ENCODE data around the gene PLEKHM1.
"Not testable (repeated sequence)": the region's sequence is repeated elsewhere in the genome, so short reads cannot be mapped to it uniquely, and the experiment has no call there.

The PLEKHM1 gene

DNA sequence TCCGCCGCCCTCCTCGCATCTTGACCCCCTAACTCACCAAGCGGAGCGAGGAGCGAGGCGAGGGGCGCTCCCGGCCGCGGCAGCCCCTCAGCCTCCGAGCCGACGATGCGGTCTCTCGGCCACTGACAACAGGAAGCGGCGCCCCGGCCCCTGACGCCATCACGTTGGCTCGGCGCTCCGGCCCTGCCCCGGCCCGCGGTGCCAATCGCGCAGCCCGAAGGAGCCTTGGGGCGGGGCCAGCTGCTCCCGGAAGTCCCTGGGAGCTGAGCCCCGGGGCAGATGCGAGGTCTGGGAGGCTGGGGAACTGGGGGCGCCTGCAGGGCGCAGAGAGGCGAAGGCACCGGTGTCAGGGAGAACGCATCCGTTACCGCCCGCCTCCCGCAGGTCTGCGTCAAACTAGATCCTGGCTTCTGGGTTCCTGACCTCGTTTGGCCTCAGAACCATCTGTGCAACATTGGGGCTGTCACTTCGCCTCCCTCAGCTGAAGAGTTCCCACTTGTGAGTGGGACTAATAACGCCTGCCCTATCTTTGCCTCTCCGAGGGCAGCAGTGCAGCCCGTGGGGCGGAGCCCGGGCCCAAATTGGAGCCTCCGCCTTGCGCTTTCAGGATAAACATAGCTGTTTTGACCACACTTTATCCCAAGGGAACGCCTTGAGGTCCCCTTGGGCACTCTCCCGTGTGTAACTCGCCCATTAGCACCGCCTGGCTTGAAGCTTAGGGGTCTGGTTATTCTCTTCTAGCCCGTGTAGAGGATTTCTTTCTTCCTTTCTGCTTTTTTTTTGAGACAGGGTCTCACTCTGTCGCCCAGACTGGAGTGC, at the start of gene PLEKHM1:
PLEKHM1 (minus strand) TSS at position 107 of the 819 bp plus-strand sequence. CDS start 8,237 bp downstream, outside the sequence.
- peak within 1 kb of the TSS; percentile 64 for H3K4me3 ChIP-seq (ENCODE audit: low read depth, low read length)
- peak; percentile 79 for DNase-seq (ENCODE audit: low read depth)

GRCh38 chr17:45538168-45538567, 47.6 kb upstream of the PLEKHM1 start:
- not testable (repeated sequence) for H3K4me3 ChIP-seq (ENCODE audit: low read depth, low read length); DNase-seq (ENCODE audit: low read depth)

GRCh38 chr17:45506072-45506471, 15.6 kb upstream of the PLEKHM1 start:
- H3K4me3 ChIP-seq (ENCODE audit: low read depth, low read length); DNase-seq (ENCODE audit: low read depth): not testable (repeated sequence)

- DNase-seq (ENCODE audit: low read depth); H3K4me3 ChIP-seq (ENCODE audit: low read depth, low read length): not testable (repeated sequence)
Observed at GRCh38 chr17:45505183-45505582, 14.7 kb upstream of the PLEKHM1 start.

DNA sequence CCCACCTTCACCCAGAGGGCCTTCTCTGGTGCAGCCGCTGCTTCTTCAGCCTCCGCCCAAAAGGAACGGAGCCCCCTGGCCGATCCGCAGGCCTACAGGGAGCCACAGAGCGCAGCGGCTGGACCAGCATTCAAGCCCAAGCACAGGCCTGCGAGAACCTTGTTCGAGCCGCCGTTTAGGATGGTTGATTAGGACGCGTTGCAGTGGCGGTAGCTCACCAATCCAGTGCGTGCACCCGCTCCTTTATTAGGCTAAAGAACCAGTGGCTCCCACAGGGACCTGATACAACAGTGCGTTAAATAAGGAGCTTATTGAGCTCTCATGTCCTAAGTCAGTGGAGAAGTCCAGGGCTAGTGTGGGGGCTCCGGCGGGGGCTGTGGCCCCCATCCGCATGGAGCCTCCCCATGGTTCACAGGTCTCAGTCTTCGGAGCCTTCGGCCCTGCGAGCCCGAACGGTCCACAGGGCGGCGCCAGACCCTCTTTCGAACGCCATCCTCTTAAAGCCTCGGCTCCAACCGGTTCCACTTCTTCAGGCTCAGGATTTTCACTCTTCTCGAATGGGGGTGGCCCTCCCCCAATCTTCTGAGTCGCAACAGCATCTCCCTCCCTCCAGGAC, 10.7 kb upstream of the PLEKHM1 start:
- H3K4me3 ChIP-seq (ENCODE audit: low read depth, low read length) = not testable (repeated sequence)
- TF ChIP-seq CTCF (conservative IDR thresholded peaks at IDR 0.05; ENCODE audit: low read depth, low read length) = peak; percentile 44
- DNase-seq (ENCODE audit: low read depth) = peak; percentile 18

DNA sequence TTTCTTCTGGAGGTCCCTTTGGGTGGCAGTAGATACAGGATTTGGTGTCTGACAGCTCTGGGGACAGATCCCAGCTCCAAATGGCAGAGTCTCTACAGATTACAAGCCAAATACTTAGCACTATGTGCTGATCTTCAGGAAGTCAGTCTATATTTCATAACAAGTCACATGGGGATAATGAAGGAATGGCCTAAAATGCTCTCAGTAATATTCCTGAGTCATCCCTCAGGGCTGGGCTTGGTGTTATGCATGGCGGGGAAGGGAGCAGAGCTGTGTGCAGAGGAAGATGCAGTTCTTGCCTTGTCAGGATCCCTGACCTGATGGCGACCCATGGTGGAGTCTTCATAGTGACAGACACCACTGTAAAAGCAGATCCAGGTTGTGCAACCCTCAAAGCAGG, 10.0 kb upstream of the PLEKHM1 start:
- peak; percentile 35 for DNase-seq (ENCODE audit: low read depth)
- not testable (repeated sequence) for H3K4me3 ChIP-seq (ENCODE audit: low read depth, low read length)

- DNase-seq (ENCODE audit: low read depth); H3K4me3 ChIP-seq (ENCODE audit: low read depth, low read length): not testable (repeated sequence)
Observed at GRCh38 chr17:45499208-45499607, 8.7 kb upstream of the PLEKHM1 start.

- not testable (repeated sequence) for H3K4me3 ChIP-seq (ENCODE audit: low read depth, low read length); DNase-seq (ENCODE audit: low read depth)
Observed at GRCh38 chr17:45498377-45498776, 7.9 kb upstream of the PLEKHM1 start.

GRCh38 chr17:45497449-45497848, 6.9 kb upstream of the PLEKHM1 start:
- not testable (repeated sequence) for H3K4me3 ChIP-seq (ENCODE audit: low read depth, low read length); DNase-seq (ENCODE audit: low read depth)

- not testable (repeated sequence) for H3K4me3 ChIP-seq (ENCODE audit: low read depth, low read length); DNase-seq (ENCODE audit: low read depth)
Observed at GRCh38 chr17:45496507-45496906, 6.0 kb upstream of the PLEKHM1 start.

GRCh38 chr17:45494556-45494955, 4.0 kb upstream of the PLEKHM1 start:
- not testable (repeated sequence) for H3K4me3 ChIP-seq (ENCODE audit: low read depth, low read length)

GRCh38 chr17:45492156-45492555, 1.6 kb upstream of the PLEKHM1 start:
- DNase-seq (ENCODE audit: low read depth); H3K4me3 ChIP-seq (ENCODE audit: low read depth, low read length): not testable (repeated sequence)

More at GRCh38 chr17:45494556-45494955, 4.0 kb upstream of the PLEKHM1 start:
- not testable (repeated sequence) for DNase-seq (ENCODE audit: low read depth)

DNA sequence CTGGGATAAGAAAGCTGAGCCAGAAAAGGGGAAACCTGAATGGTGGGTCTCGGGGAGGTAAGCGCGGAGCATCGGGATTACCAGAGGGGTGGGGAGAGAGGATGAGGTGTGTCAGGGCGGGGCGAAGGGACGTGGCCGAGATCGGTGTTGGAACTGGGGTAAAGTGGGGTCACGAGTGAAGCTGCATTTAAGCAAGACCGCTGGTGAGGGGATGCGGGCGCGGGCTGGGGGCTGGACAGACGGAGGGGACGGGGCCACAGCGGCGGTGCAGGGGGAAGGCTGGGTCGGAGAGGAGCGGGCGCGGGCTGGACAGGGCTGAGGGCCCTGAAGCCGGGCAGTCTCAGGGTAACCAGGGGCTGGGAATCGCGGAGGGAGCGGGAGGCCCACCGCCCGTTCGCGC, 323 bp downstream of the PLEKHM1 start:
- peak; percentile 25 for DNase-seq (ENCODE audit: low read depth)
- H3K4me3 ChIP-seq (ENCODE audit: low read depth, low read length) = peak overlapping the region; percentile 64

GRCh38 chr17:45487704-45488103, 2.8 kb downstream of the PLEKHM1 start:
- peak; percentile 92 for DNase-seq (ENCODE audit: low read depth)
- not testable (repeated sequence) for H3K4me3 ChIP-seq (ENCODE audit: low read depth, low read length)

GRCh38 chr17:45483591-45484216, 6.8 kb downstream of the PLEKHM1 start:
- H3K4me3 ChIP-seq (ENCODE audit: low read depth, low read length); DNase-seq (ENCODE audit: low read depth): not testable (repeated sequence)

DNA sequence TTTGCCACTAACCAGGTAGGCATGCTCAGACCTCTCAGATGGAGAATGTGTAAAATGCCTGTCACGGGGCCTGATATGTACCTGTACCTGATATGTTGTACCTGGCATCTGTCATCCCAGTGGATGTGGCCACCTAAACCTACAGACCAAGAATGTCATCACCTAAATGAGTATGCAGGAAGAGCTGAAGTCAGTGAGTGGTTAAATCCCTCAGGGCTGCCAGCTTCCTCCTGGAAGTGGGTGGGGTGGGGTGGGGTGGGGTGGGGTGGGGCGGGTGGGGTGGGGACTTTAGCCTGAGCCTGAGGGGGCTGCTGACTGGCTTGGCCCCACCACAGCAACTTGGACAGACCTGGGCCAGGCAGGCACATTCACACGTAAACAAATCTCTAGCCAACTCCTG, 7.3 kb downstream of the PLEKHM1 start:
- not testable (repeated sequence) for H3K4me3 ChIP-seq (ENCODE audit: low read depth, low read length); DNase-seq (ENCODE audit: low read depth)

- H3K4me3 ChIP-seq (ENCODE audit: low read depth, low read length) = not testable (repeated sequence)
- peak; percentile 37 for DNase-seq (ENCODE audit: low read depth)
Observed at GRCh38 chr17:45482317-45482716, 8.2 kb downstream of the PLEKHM1 start.

- H3K4me3 ChIP-seq (ENCODE audit: low read depth, low read length); DNase-seq (ENCODE audit: low read depth): not testable (repeated sequence)
Observed at GRCh38 chr17:45475436-45475835, 15.1 kb downstream of the PLEKHM1 start.
